Measurements from ENCODE around the gene CRY2.

CRY2 gene

DNA sequence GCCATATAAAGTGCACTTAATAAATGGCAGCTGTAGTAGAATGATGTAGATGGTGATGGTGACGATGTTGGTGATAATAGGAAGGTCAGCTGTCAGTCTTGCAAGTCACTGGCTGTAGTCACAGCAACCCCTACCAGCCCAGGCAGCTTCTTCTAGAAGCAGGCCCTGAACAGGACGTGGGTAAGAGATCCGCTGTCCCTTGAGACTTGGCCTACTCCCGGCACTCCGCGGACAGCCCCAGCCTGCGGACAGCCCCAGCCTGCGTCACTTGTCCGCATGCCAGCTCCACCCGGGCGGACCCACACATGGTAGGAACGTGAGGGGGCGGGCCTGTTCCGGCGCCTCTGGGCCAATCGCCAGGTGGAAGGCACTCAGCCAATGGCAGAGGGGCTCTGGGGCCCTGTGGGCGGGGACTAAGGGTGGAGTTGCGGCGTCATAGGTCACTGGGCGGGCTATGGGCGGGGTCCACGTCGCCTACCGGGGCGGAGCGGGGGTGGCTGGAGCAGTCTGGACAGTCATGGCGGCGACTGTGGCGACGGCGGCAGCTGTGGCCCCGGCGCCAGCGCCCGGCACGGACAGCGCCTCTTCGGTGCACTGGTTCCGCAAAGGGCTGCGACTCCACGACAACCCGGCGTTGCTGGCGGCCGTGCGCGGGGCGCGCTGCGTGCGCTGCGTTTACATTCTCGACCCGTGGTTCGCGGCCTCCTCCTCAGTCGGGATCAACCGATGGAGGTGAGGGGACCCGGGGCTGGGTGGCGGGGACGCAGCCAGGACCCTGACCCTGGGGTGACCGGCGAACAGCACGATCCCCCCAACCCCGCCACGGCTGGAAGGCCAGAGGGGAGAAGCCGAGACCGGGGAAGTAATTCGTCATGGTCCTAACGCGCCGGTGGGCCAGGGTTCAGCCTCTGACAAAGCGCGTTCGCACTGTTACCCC lies at the start of gene CRY2:
Gene CRY2, plus strand, starts transcription at position 502 of the 937 bp plus-strand sequence. Its CDS starts 16 bp downstream, at position 518.
- H3K9me3 ChIP-seq (ENCODE audit: control insufficient read depth, insufficient read depth, low read depth, low read length) = 0 out of 2 replicates have a peak, but pooled peaks cover under 1% of the 10 kb centered on the region
- no peaks in the 10 kb centered on the region for H3K36me3 ChIP-seq (ENCODE audit: control insufficient read depth, insufficient read depth, low read length)
- peak within 1 kb of the TSS; percentile 81 for H3K9ac ChIP-seq (ENCODE audit: low read length)
- no peak within 1 kb of the TSS for H3K27ac ChIP-seq (ENCODE audit: low read depth, low read length)
- peaks cover 12% of the 10 kb centered on the region for H3K4me1 ChIP-seq (ENCODE audit: control insufficient read depth, insufficient read depth, low read length)
- peaks cover 27% of the 10 kb centered on the region for H3K27me3 ChIP-seq (ENCODE audit: control insufficient read depth, insufficient read depth, low read length)
- H3K4me3 ChIP-seq (ENCODE audit: low read depth, low read length) = peak within 1 kb of the TSS; percentile 93

- H3K4me3 ChIP-seq (ENCODE audit: low read depth, low read length) = no peak overlapping the region
- H3K9me3 ChIP-seq (ENCODE audit: control insufficient read depth, insufficient read depth, low read depth, low read length) = no peaks in the 10 kb centered on the region
- H3K27me3 ChIP-seq (ENCODE audit: control insufficient read depth, insufficient read depth, low read length) = peaks cover 27% of the 10 kb centered on the region
- H3K36me3 ChIP-seq (ENCODE audit: control insufficient read depth, insufficient read depth, low read length) = no peaks in the 10 kb centered on the region
- H3K4me1 ChIP-seq (ENCODE audit: control insufficient read depth, insufficient read depth, low read length) = no peaks in the 10 kb centered on the region
- no peak overlapping the region for H3K27ac ChIP-seq (ENCODE audit: low read depth, low read length)
- no peak overlapping the region for H3K9ac ChIP-seq (ENCODE audit: low read length)
These were observed 48.4 kb upstream of the CRY2 start for GRCh38 chr11:45798793-45799441.

DNA sequence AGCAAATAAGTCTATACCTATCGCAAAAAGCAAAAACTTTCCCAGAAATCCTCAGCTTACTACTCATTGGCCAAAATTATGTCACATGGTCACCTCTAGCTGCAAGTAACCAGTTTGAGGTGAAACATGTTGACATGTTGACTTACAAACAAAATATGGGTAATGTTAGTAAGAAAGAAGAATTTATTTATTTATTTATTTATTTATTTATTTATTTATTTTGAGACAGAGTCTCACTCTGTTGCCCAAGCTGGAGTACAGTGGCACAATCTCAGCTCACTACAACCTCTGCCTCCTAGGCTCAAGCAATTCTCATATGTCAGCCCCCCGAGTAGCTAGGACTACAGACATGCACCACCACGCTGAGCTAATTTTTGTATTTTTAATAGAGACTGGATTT lies 47.7 kb upstream of the CRY2 start:
- no peaks in the 10 kb centered on the region for H3K4me1 ChIP-seq (ENCODE audit: control insufficient read depth, insufficient read depth, low read length)
- H3K4me3 ChIP-seq (ENCODE audit: low read depth, low read length) = no peak overlapping the region
- H3K9ac ChIP-seq (ENCODE audit: low read length) = no peak overlapping the region
- H3K36me3 ChIP-seq (ENCODE audit: control insufficient read depth, insufficient read depth, low read length) = no peaks in the 10 kb centered on the region
- no peak overlapping the region for H3K27ac ChIP-seq (ENCODE audit: low read depth, low read length)
- peaks cover 31% of the 10 kb centered on the region for H3K27me3 ChIP-seq (ENCODE audit: control insufficient read depth, insufficient read depth, low read length)
- H3K9me3 ChIP-seq (ENCODE audit: control insufficient read depth, insufficient read depth, low read depth, low read length) = no peaks in the 10 kb centered on the region

- H3K27ac ChIP-seq (ENCODE audit: low read depth, low read length) = no peak overlapping the region
- H3K4me1 ChIP-seq (ENCODE audit: control insufficient read depth, insufficient read depth, low read length) = no peaks in the 10 kb centered on the region
- no peak overlapping the region for H3K9ac ChIP-seq (ENCODE audit: low read length)
- peaks cover 31% of the 10 kb centered on the region for H3K27me3 ChIP-seq (ENCODE audit: control insufficient read depth, insufficient read depth, low read length)
- H3K4me3 ChIP-seq (ENCODE audit: low read depth, low read length) = no peak overlapping the region
- H3K36me3 ChIP-seq (ENCODE audit: control insufficient read depth, insufficient read depth, low read length) = no peaks in the 10 kb centered on the region
- no peaks in the 10 kb centered on the region for H3K9me3 ChIP-seq (ENCODE audit: control insufficient read depth, insufficient read depth, low read depth, low read length)
These were observed 47.0 kb upstream of the CRY2 start for GRCh38 chr11:45800261-45800660.

DNA sequence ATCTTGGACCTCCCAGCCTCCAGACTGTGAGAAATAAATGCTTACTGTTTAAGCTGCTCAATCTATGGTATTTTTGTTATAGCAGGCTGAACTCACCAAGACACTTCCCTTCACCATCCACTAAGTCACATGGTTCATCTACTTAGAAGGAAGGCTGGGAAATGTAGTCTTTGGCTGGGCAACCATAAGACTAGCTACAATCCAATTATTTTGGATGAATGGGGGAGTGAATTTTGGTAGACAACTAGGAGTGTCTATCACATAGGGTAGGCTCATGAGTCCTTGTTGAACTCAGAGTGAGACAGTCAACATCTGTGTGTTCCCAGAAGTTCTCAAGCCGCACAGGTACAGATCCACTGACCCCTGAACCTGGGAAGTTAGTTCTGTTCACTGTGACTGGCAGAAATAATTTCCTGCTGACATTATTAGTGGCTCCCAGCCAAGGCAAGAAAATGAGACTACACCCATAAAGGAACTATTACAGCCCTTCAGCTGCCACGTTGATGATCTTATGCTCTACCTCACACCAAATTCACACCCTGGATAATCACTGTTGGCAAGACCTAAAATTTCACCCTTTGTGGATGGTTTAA lies 45.5 kb upstream of the CRY2 start:
- no peak overlapping the region for H3K4me3 ChIP-seq (ENCODE audit: low read depth, low read length)
- peaks cover 31% of the 10 kb centered on the region for H3K27me3 ChIP-seq (ENCODE audit: control insufficient read depth, insufficient read depth, low read length)
- H3K9me3 ChIP-seq (ENCODE audit: control insufficient read depth, insufficient read depth, low read depth, low read length) = no peaks in the 10 kb centered on the region
- peaks cover 12% of the 10 kb centered on the region; the same call in 1 of the 2 replicates for H3K4me1 ChIP-seq (ENCODE audit: control insufficient read depth, insufficient read depth, low read length)
- no peaks in the 10 kb centered on the region for H3K36me3 ChIP-seq (ENCODE audit: control insufficient read depth, insufficient read depth, low read length)
- no peak overlapping the region for H3K27ac ChIP-seq (ENCODE audit: low read depth, low read length)
- H3K9ac ChIP-seq (ENCODE audit: low read length) = no peak overlapping the region

GRCh38 chr11:45802531-45803317 lies 44.6 kb upstream of the CRY2 start:
- Histone ChIP-seq H3K4me3 (ENCODE audit: low read depth, low read length) (no peak overlapping the region), H3K4me1 (ENCODE audit: control insufficient read depth, insufficient read depth, low read length) (peaks cover 20% of the 10 kb centered on the region; the same call in 1 of the 2 replicates), H3K27ac (ENCODE audit: low read depth, low read length) (no peak overlapping the region), H3K9me3 (ENCODE audit: control insufficient read depth, insufficient read depth, low read depth, low read length) (no peaks in the 10 kb centered on the region), H3K36me3 (ENCODE audit: control insufficient read depth, insufficient read depth, low read length) (no peaks in the 10 kb centered on the region), H3K27me3 (ENCODE audit: control insufficient read depth, insufficient read depth, low read length) (peaks cover 31% of the 10 kb centered on the region), H3K9ac (ENCODE audit: low read length) (no peak overlapping the region)

DNA sequence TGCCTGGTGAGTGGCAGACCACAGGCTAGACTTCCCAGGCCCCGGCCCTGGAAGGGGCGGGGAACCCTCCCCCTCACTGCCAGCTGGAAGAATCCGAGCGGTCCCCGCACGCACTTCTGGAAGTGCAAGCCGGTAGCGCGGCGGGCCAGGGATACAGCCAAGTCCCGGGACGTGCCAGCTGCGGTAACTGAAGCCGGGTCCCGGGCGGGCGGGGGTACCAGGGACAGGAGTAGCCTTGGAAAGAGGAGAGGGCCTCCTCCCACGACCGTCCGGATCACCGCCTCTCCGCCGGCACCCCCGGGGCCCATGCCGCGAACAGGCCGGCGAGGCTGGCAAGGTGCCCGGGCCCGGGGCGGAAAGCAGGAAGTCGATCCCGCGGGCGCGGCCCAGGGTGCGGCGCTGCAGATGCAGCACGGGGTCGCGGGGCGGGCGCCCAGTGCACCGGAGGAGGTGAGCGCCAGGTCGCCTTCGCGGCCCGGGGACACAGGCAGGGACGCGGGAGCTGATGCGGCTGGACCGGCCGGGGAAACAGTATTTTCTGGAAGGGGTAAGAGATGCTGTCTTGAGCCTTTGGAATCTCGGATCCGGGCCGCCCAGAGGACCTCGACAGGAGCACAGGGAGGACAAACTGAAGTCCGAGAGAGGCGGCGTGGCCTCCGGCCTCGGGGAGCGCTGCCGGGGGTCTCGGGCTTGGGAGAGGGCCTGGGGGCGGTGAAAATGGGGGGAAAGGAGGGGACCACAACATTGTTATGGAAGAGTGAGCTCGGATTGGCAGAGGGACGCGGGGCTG lies 43.1 kb upstream of the CRY2 start:
- no peaks in the 10 kb centered on the region for H3K36me3 ChIP-seq (ENCODE audit: control insufficient read depth, insufficient read depth, low read length)
- H3K9ac ChIP-seq (ENCODE audit: low read length) = no peak overlapping the region
- H3K27ac ChIP-seq (ENCODE audit: low read depth, low read length) = no peak overlapping the region
- H3K9me3 ChIP-seq (ENCODE audit: control insufficient read depth, insufficient read depth, low read depth, low read length) = no peaks in the 10 kb centered on the region
- peak overlapping the region; percentile 90 for H3K4me3 ChIP-seq (ENCODE audit: low read depth, low read length)
- H3K27me3 ChIP-seq (ENCODE audit: control insufficient read depth, insufficient read depth, low read length) = peaks cover 31% of the 10 kb centered on the region
- H3K4me1 ChIP-seq (ENCODE audit: control insufficient read depth, insufficient read depth, low read length) = peaks cover 22% of the 10 kb centered on the region; the same call in 1 of the 2 replicates

- H3K27me3 ChIP-seq (ENCODE audit: control insufficient read depth, insufficient read depth, low read length) = peaks cover 31% of the 10 kb centered on the region
- peak within 1 kb of the TSS; percentile 79 for H3K9ac ChIP-seq (ENCODE audit: low read length)
- H3K27ac ChIP-seq (ENCODE audit: low read depth, low read length) = peak within 1 kb of the TSS; percentile 34; the same call in 1 of the 2 replicates
- no peaks in the 10 kb centered on the region for H3K9me3 ChIP-seq (ENCODE audit: control insufficient read depth, insufficient read depth, low read depth, low read length)
- H3K4me3 ChIP-seq (ENCODE audit: low read depth, low read length) = peak within 1 kb of the TSS; percentile 90
- peaks cover 22% of the 10 kb centered on the region; the same call in 1 of the 2 replicates for H3K4me1 ChIP-seq (ENCODE audit: control insufficient read depth, insufficient read depth, low read length)
- no peaks in the 10 kb centered on the region for H3K36me3 ChIP-seq (ENCODE audit: control insufficient read depth, insufficient read depth, low read length)
These were observed 42.4 kb upstream of the CRY2 start, which contains the start of gene SLC35C1 for GRCh38 chr11:45804761-45805304. SLC35C1 (plus strand) TSS chr11:45805149; CDS start chr11:45805802, 653 bp downstream.

GRCh38 chr11:45805305-45806071 lies 41.8 kb upstream of the CRY2 start:
- Histone ChIP-seq H3K4me1 (ENCODE audit: control insufficient read depth, insufficient read depth, low read length) (peaks cover 22% of the 10 kb centered on the region; the same call in 1 of the 2 replicates), H3K9me3 (ENCODE audit: control insufficient read depth, insufficient read depth, low read depth, low read length) (no peaks in the 10 kb centered on the region), H3K9ac (ENCODE audit: low read length) (peak overlapping the region; percentile 79), H3K36me3 (ENCODE audit: control insufficient read depth, insufficient read depth, low read length) (no peaks in the 10 kb centered on the region), H3K27me3 (ENCODE audit: control insufficient read depth, insufficient read depth, low read length) (peaks cover 31% of the 10 kb centered on the region), H3K4me3 (ENCODE audit: low read depth, low read length) (peak overlapping the region; percentile 90), H3K27ac (ENCODE audit: low read depth, low read length) (peak overlapping the region; percentile 34; the same call in 1 of the 2 replicates)

Measured in HUES6 (cell line).